Suprapubic skin (tissue), 4 donors: ENCODE results near the gene FSIP1. TPM values are rescaled to one million over a fixed set of nuclear protein-coding genes. Genes with fewer than 3 reads are reported as not detected.

Experiments
- DNase-seq, 2 donors: peaks; one replicate each; pipeline ENCODE4 v3.0.0-alpha.2; 2019; ENCODE audit warnings: low spot score in 2 of 2
- H3K27ac ChIP-seq: fragments of 200-600 bp; sonication (generic); one replicate; pipeline ENCODE4 v1.5.1; 2019
- H3K27me3 ChIP-seq: fragments of 200-600 bp; sonication (generic); one replicate; pipeline ENCODE4 v1.5.1; 2019
- H3K36me3 ChIP-seq: fragments of 200-600 bp; sonication (generic); one replicate; pipeline ENCODE4 v1.5.1; 2019
- H3K4me1 ChIP-seq: fragments of 200-600 bp; sonication (generic); one replicate; pipeline ENCODE4 v1.5.1; 2019
- H3K4me3 ChIP-seq: fragments of 200-600 bp; sonication (generic); one replicate; pipeline ENCODE4 v1.5.1; 2019; ENCODE audit warnings: mild to moderate bottlenecking
- H3K9me3 ChIP-seq: fragments of 200-600 bp; sonication (generic); one replicate; pipeline ENCODE4 v1.5.1; 2019
- EP300 ChIP-seq: sonication (generic); formaldehyde crosslinking; IDR thresholded peaks from one replicate; pipeline ENCODE4 v1.6.1; 2017; ENCODE audit warnings: antibody characterized with exemption
- POLR2A ChIP-seq, 2 donors: fragments of 450-650 bp; IDR thresholded peaks; one replicate each; pipeline ENCODE4 v1.6.1; 2017; ENCODE audit warnings: antibody characterized with exemption in 2 of 2, mild to moderate bottlenecking in 2 of 2, moderate library complexity in 2 of 2
- POLR2AphosphoS5 ChIP-seq, 3 donors: sonication (generic); formaldehyde crosslinking; IDR thresholded peaks; one replicate each; pipeline ENCODE4 v1.6.1; 2017; ENCODE audit warnings: antibody characterized with exemption in 3 of 3
- WGBS: methylation state at CpG from one replicate; pipeline ENCODE4 v1.1.5; 2018; 5-methylcytosine and 5-hydroxymethylcytosine counted together
- total RNA-seq, 4 donors: library from RNA; depleted of rRNA; stranded (reverse); fragments of >200 nt; gene quantifications; one replicate each; pipeline ENCODE4 v1.1.0, GENCODE V29; 2016
- TF ChIP-seq, protein P1 (sequence below), 2 donors: fragments of 200-600 bp in 1 of 2; fragments of 450-650 bp in 1 of 2; sonication (generic) in 1 of 2; IDR thresholded peaks; one replicate each; pipeline ENCODE4 v1.5.1; 2016 to 2019; ENCODE audit warnings: antibody characterized with exemption in 2 of 2, mild to moderate bottlenecking in 1 of 2, moderate library complexity in 1 of 2

FSIP1 gene
- total RNA-seq, 4 donors from 2014 or later = 0.21 to 0.24 TPM; not detected in 2

DNA sequence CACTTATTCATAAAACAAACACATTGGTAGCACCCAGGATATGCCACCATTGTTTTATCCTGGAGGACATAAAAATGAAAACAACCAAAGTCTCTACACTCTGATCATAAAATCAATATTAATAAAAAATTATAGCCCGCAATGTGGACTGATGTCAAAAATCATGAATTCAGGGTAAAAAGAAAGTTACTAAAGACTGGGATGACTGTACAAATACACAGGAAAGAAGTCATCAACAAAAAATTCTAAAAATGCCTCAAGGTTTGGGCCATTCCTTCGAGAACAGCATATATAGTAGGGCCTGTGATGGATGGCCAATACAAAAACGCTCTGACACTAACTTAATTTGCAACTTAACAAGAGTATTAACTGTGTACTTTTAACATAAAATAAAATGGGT, 125.0 kb downstream of the FSIP1 start:
- no peak overlapping the region for H3K27ac ChIP-seq
- DNase-seq = no peak

DNA sequence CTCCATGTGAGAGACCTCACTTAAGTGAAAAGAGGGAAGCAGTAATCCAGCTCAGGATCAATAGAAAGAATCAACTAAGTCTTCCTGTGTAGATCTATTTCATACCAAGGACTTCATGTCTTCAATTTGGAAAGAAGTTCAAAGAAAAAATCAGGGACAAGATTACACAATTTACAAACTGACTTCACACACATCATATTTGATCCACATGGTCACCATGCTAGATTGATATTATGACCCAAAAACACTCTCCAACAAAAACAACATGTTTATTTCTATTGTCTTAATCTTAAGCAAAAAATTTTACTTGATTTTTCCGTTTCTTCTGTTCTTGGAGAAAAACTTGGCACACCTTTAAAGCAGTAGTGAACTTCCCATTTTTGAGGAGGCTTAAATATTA, 125.5 kb downstream of the FSIP1 start:
- TF ChIP-seq POLR2A (IDR thresholded peaks at IDR 0.05) = no peak
- no peak for TF ChIP-seq EP300

More for the DNA sequence above, 125.0 kb downstream of the FSIP1 start:
- TF ChIP-seq, protein P1, sequence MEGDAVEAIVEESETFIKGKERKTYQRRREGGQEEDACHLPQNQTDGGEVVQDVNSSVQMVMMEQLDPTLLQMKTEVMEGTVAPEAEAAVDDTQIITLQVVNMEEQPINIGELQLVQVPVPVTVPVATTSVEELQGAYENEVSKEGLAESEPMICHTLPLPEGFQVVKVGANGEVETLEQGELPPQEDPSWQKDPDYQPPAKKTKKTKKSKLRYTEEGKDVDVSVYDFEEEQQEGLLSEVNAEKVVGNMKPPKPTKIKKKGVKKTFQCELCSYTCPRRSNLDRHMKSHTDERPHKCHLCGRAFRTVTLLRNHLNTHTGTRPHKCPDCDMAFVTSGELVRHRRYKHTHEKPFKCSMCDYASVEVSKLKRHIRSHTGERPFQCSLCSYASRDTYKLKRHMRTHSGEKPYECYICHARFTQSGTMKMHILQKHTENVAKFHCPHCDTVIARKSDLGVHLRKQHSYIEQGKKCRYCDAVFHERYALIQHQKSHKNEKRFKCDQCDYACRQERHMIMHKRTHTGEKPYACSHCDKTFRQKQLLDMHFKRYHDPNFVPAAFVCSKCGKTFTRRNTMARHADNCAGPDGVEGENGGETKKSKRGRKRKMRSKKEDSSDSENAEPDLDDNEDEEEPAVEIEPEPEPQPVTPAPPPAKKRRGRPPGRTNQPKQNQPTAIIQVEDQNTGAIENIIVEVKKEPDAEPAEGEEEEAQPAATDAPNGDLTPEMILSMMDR (IDR thresholded peaks at IDR 0.05) = no peak
- no peak for TF ChIP-seq EP300
- TF ChIP-seq POLR2A (IDR thresholded peaks at IDR 0.05) = no peak
- no peak for TF ChIP-seq POLR2AphosphoS5 (IDR thresholded peaks at IDR 0.05)
- WGBS = 69% methylated on average over 3 of the region's 3 CpGs
- H3K4me1 ChIP-seq = no peaks in the 10 kb centered on the region
- H3K9me3 ChIP-seq = no peaks in the 10 kb centered on the region
- no peak overlapping the region for H3K4me3 ChIP-seq
- no peaks in the 10 kb centered on the region for H3K27me3 ChIP-seq
- H3K36me3 ChIP-seq = no peaks in the 10 kb centered on the region

DNA sequence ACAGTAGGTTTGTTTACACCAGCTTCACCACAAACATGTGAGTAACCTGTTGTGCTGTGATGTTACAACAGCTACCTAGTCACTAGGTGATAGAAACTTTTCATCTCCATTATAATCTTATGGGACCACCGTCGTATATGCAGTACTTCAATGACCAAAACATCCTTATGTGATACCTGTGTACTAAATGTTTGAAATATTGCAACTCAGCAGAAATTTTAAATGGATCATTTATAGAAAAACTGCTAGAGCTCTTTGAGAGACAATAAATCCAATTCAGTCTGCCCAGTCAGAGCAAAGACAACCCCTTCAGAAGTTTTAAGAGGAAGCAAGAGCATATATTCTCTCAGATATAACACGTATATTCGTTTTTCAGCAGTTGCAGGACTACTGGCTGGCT, 128.3 kb downstream of the FSIP1 start:
- Histone ChIP-seq H3K27ac (no peak overlapping the region), H3K27me3 (no peaks in the 10 kb centered on the region), H3K9me3 (no peaks in the 10 kb centered on the region), H3K4me1 (no peaks in the 10 kb centered on the region), H3K36me3 (no peaks in the 10 kb centered on the region), H3K4me3 (no peak overlapping the region)
- no peak for DNase-seq
- TF ChIP-seq POLR2A (IDR thresholded peaks at IDR 0.05) (no peak), POLR2AphosphoS5 (IDR thresholded peaks at IDR 0.05) (no peak), EP300 (no peak)
- TF ChIP-seq, protein P1 (IDR thresholded peaks at IDR 0.05) = no peak
- 92% methylated on average over 4 of the region's 4 CpGs for WGBS

More for the DNA sequence above, 125.5 kb downstream of the FSIP1 start:
- no peaks in the 10 kb centered on the region for H3K36me3 ChIP-seq
- 57% methylated on average over 1 of the region's 1 CpG for WGBS
- H3K9me3 ChIP-seq = no peaks in the 10 kb centered on the region
- H3K27ac ChIP-seq = no peak overlapping the region
- no peaks in the 10 kb centered on the region for H3K27me3 ChIP-seq
- no peaks in the 10 kb centered on the region for H3K4me1 ChIP-seq
- DNase-seq = no peak
- H3K4me3 ChIP-seq = no peak overlapping the region

DNA sequence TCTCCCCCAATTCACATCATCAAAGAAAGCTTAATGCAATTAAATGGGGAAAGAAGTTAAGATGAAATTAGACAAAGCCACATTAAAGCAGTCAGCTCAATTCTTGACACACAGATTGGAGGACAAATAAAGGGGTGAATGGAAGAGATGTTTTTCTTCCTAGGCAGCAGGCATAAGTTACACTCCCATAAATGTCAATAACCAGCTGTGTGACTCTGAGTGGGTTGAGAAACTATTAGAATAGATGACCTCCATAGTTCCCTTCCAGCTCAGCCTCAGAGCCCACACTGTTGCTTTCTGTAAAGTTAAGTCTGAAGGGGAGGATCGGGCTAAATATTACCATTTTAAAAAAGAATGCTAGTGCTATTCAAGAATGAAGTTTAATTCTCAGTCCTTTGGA, 130.8 kb downstream of the FSIP1 start:
- WGBS = 58% methylated on average over 1 of the region's 1 CpG
- Histone ChIP-seq H3K27me3 (no peaks in the 10 kb centered on the region), H3K36me3 (no peaks in the 10 kb centered on the region), H3K9me3 (no peaks in the 10 kb centered on the region), H3K27ac (no peak overlapping the region), H3K4me3 (no peak overlapping the region), H3K4me1 (no peaks in the 10 kb centered on the region)
- TF ChIP-seq, protein P1 (IDR thresholded peaks at IDR 0.05) = no peak
- no peak for TF ChIP-seq POLR2A (IDR thresholded peaks at IDR 0.05)
- TF ChIP-seq POLR2AphosphoS5 (IDR thresholded peaks at IDR 0.05) = no peak
- TF ChIP-seq EP300 = no peak
- no peak for DNase-seq

DNA sequence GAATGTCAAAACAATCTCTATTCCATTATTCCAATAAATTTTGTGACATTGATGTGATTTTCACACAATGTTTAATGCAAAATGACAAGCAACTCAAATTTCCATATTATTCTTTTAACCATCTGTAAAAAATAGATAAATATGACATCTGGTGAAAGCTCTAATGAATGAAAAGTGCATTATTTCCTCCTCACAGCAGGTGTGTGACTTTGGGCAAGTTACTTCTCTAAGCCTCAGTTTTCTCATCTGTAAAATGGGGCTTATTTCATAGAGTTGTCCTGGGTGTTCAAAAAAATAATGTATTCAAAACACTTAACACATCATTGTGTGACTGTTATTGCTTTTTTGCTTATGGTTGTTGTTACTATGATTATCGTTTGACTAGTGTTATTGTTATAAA, 131.3 kb downstream of the FSIP1 start:
- TF ChIP-seq POLR2A (IDR thresholded peaks at IDR 0.05) (no peak), EP300 (no peak), POLR2AphosphoS5 (IDR thresholded peaks at IDR 0.05) (no peak)
- TF ChIP-seq, protein P1 (IDR thresholded peaks at IDR 0.05) = no peak
- WGBS = 75% methylated on average over 1 of the region's 1 CpG

DNA sequence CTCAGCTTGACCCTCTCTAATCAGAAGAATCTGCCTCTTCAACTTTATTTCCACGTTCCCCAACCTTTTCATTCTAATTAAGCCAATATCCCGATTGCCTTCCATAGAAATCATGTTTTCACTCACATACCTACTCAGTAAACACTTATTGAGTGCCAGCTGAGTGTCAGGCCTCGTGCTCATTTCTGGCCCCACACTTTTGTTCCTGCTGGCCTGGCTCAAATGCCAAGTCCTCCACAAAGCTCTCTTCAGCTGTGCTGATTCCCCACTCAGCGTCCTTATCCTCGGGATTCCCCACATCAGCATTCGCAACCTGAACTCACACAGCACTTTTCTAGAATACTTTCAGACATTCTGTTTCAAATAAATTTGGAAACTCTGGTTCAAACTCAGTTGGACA, 132.9 kb downstream of the FSIP1 start:
- TF ChIP-seq POLR2AphosphoS5 (IDR thresholded peaks at IDR 0.05) (no peak), POLR2A (IDR thresholded peaks at IDR 0.05) (no peak), EP300 (no peak)
- TF ChIP-seq, protein P1 (IDR thresholded peaks at IDR 0.05) = no peak
- no peak for DNase-seq
- Histone ChIP-seq H3K36me3 (no peaks in the 10 kb centered on the region), H3K4me1 (no peaks in the 10 kb centered on the region), H3K4me3 (no peak overlapping the region), H3K9me3 (no peaks in the 10 kb centered on the region), H3K27ac (no peak overlapping the region), H3K27me3 (no peaks in the 10 kb centered on the region)
- 63% methylated on average over 6 of the region's 6 CpGs for WGBS

More for the DNA sequence above, 131.3 kb downstream of the FSIP1 start:
- H3K36me3 ChIP-seq = no peaks in the 10 kb centered on the region
- H3K4me3 ChIP-seq = no peak overlapping the region
- no peaks in the 10 kb centered on the region for H3K9me3 ChIP-seq
- no peaks in the 10 kb centered on the region for H3K27me3 ChIP-seq
- H3K4me1 ChIP-seq = no peaks in the 10 kb centered on the region
- no peak overlapping the region for H3K27ac ChIP-seq
- no peak for DNase-seq
